ENCODE results near the gene TMEM106A. TPM values are rescaled to one million over a fixed set of nuclear protein-coding genes. Genes with fewer than 3 reads are reported as not detected.
"Not testable (repeated sequence)": the region's sequence is repeated elsewhere in the genome, so short reads cannot be mapped to it uniquely, and the experiment has no call there.

Gene TMEM106A
- total RNA-seq, 2 experiments from 2014 or later, result 9.0 to 10.6 TPM

GRCh38 chr17:43203013-43203412 lies 8.7 kb upstream of the TMEM106A start:
- not testable (repeated sequence) for H3K27me3 Mint-ChIP-seq, H3K4me3 Mint-ChIP-seq, H3K36me3 Mint-ChIP-seq, H3K9me3 Mint-ChIP-seq, DNase-seq, H3K27ac Mint-ChIP-seq
- H3K4me1 Mint-ChIP-seq, result peaks cover 10% of the 10 kb centered on the region

- peaks cover 22% of the 10 kb centered on the region for H3K36me3 Mint-ChIP-seq
- H3K27ac Mint-ChIP-seq, result peak overlapping the region; percentile 82
- peak overlapping the region; percentile 98 for H3K4me3 Mint-ChIP-seq
- H3K27me3 Mint-ChIP-seq, result no peaks in the 10 kb centered on the region
- H3K4me1 Mint-ChIP-seq, result peaks cover 25% of the 10 kb centered on the region
- no peaks in the 10 kb centered on the region for H3K9me3 Mint-ChIP-seq
- no peak for DNase-seq
These were observed 1.1 kb upstream of the TMEM106A start for GRCh38 chr17:43210576-43210975.

- no peak for DNase-seq
- H3K27me3 Mint-ChIP-seq, result no peaks in the 10 kb centered on the region
- peak overlapping the region; percentile 82 for H3K27ac Mint-ChIP-seq
- H3K4me1 Mint-ChIP-seq, result peaks cover 25% of the 10 kb centered on the region
- peak overlapping the region; percentile 98 for H3K4me3 Mint-ChIP-seq
- peaks cover 27% of the 10 kb centered on the region for H3K36me3 Mint-ChIP-seq
- no peaks in the 10 kb centered on the region for H3K9me3 Mint-ChIP-seq
These were observed 574 bp upstream of the TMEM106A start for GRCh38 chr17:43211123-43211479.

- no peaks in the 10 kb centered on the region for H3K9me3 Mint-ChIP-seq
- H3K27ac Mint-ChIP-seq, result peak overlapping the region; percentile 82
- no peak for DNase-seq
- H3K4me3 Mint-ChIP-seq, result peak overlapping the region; percentile 98
- peaks cover 40% of the 10 kb centered on the region for H3K4me1 Mint-ChIP-seq
- peaks cover 30% of the 10 kb centered on the region for H3K36me3 Mint-ChIP-seq
- H3K27me3 Mint-ChIP-seq, result no peaks in the 10 kb centered on the region
These were observed 1.2 kb downstream of the TMEM106A start for GRCh38 chr17:43212641-43213490.

- DNase-seq, result no peak
- peaks cover 44% of the 10 kb centered on the region for H3K4me1 Mint-ChIP-seq
- H3K36me3 Mint-ChIP-seq, result peaks cover 35% of the 10 kb centered on the region
- H3K27ac Mint-ChIP-seq, result no peak overlapping the region
- H3K27me3 Mint-ChIP-seq, result no peaks in the 10 kb centered on the region
- H3K4me3 Mint-ChIP-seq, result peak overlapping the region; percentile 98
- H3K9me3 Mint-ChIP-seq, result no peaks in the 10 kb centered on the region
These were observed 1.9 kb downstream of the TMEM106A start for GRCh38 chr17:43213545-43213944.

GRCh38 chr17:43215341-43215740 lies 3.7 kb downstream of the TMEM106A start:
- no peak overlapping the region for H3K27ac Mint-ChIP-seq
- H3K4me3 Mint-ChIP-seq, result no peak overlapping the region
- peaks cover 47% of the 10 kb centered on the region for H3K4me1 Mint-ChIP-seq
- peaks cover 35% of the 10 kb centered on the region for H3K36me3 Mint-ChIP-seq
- H3K27me3 Mint-ChIP-seq, result no peaks in the 10 kb centered on the region
- no peak for DNase-seq
- no peaks in the 10 kb centered on the region for H3K9me3 Mint-ChIP-seq

GRCh38 chr17:43216369-43216761 lies 4.7 kb downstream of the TMEM106A start:
- H3K9me3 Mint-ChIP-seq, result no peaks in the 10 kb centered on the region
- H3K27me3 Mint-ChIP-seq, result no peaks in the 10 kb centered on the region
- H3K27ac Mint-ChIP-seq, result peak overlapping the region; percentile 48
- H3K4me1 Mint-ChIP-seq, result peaks cover 51% of the 10 kb centered on the region
- H3K36me3 Mint-ChIP-seq, result peaks cover 33% of the 10 kb centered on the region
- no peak for DNase-seq
- no peak overlapping the region for H3K4me3 Mint-ChIP-seq

- Mint-ChIP-seq H3K27me3 (no peaks in the 10 kb centered on the region), H3K27ac (peak overlapping the region; percentile 87), H3K36me3 (peaks cover 35% of the 10 kb centered on the region), H3K4me3 (no peak overlapping the region), H3K9me3 (no peaks in the 10 kb centered on the region), H3K4me1 (peaks cover 54% of the 10 kb centered on the region)
- DNase-seq, result no peak
These were observed 5.3 kb downstream of the TMEM106A start for GRCh38 chr17:43216762-43217613.

- no peaks in the 10 kb centered on the region for H3K27me3 Mint-ChIP-seq
- peak overlapping the region; percentile 30 for H3K4me3 Mint-ChIP-seq
- peaks cover 32% of the 10 kb centered on the region for H3K36me3 Mint-ChIP-seq
- H3K9me3 Mint-ChIP-seq, result no peaks in the 10 kb centered on the region
- peak overlapping the region; percentile 87 for H3K27ac Mint-ChIP-seq
- peaks cover 48% of the 10 kb centered on the region for H3K4me1 Mint-ChIP-seq
- peak; percentile 36 for DNase-seq
These were observed 6.0 kb downstream of the TMEM106A start for GRCh38 chr17:43217614-43218087.

- Mint-ChIP-seq H3K9me3 (no peaks in the 10 kb centered on the region), H3K27me3 (no peaks in the 10 kb centered on the region), H3K36me3 (peaks cover 23% of the 10 kb centered on the region), H3K4me1 (peaks cover 35% of the 10 kb centered on the region), H3K27ac (peak overlapping the region; percentile 34), H3K4me3 (no peak overlapping the region)
- no peak for DNase-seq
These were observed 7.3 kb downstream of the TMEM106A start for GRCh38 chr17:43219001-43219400.

GRCh38 chr17:43219746-43220380 lies 8.2 kb downstream of the TMEM106A start:
- Mint-ChIP-seq H3K4me1 (peaks cover 35% of the 10 kb centered on the region), H3K4me3 (no peak overlapping the region), H3K9me3 (no peaks in the 10 kb centered on the region), H3K36me3 (peaks cover 28% of the 10 kb centered on the region), H3K27me3 (no peaks in the 10 kb centered on the region), H3K27ac (no peak overlapping the region)
- DNase-seq, result no peak

GRCh38 chr17:43220511-43221125 lies 8.9 kb downstream of the TMEM106A start:
- no peak for DNase-seq
- Mint-ChIP-seq H3K9me3 (no peaks in the 10 kb centered on the region), H3K36me3 (peaks cover 24% of the 10 kb centered on the region), H3K27me3 (no peaks in the 10 kb centered on the region), H3K27ac (no peak overlapping the region), H3K4me1 (peaks cover 32% of the 10 kb centered on the region), H3K4me3 (no peak overlapping the region)

- H3K36me3 Mint-ChIP-seq, result peaks cover 8% of the 10 kb centered on the region
- DNase-seq, result no peak
- no peaks in the 10 kb centered on the region for H3K9me3 Mint-ChIP-seq
- H3K27ac Mint-ChIP-seq, result no peak overlapping the region
- no peaks in the 10 kb centered on the region for H3K27me3 Mint-ChIP-seq
- no peak overlapping the region for H3K4me3 Mint-ChIP-seq
- H3K4me1 Mint-ChIP-seq, result peaks cover 9% of the 10 kb centered on the region
These were observed 12.6 kb downstream of the TMEM106A start for GRCh38 chr17:43224146-43224705.

- no peak overlapping the region for H3K4me3 Mint-ChIP-seq
- no peak overlapping the region for H3K27ac Mint-ChIP-seq
- H3K36me3 Mint-ChIP-seq, result peaks cover 6% of the 10 kb centered on the region
- no peaks in the 10 kb centered on the region for H3K27me3 Mint-ChIP-seq
- no peak for DNase-seq
- H3K4me1 Mint-ChIP-seq, result peaks cover 3% of the 10 kb centered on the region
- H3K9me3 Mint-ChIP-seq, result no peaks in the 10 kb centered on the region
These were observed 14.7 kb downstream of the TMEM106A start for GRCh38 chr17:43226393-43226792.

Measured in activated naive CD8-positive, alpha-beta T cell treated with anti-CD3 and anti-CD28 coated beads for 36 hours (primary cell).